PC-3 (cell line): ENCODE measurements around the gene SLC17A5.

Source experiments
- CTCF ChIP-seq: fragments of 300-600 bp; sonication (generic); conservative IDR thresholded peaks from 2 replicates; pipeline ENCODE4 v1.5.1; 2017; ENCODE audit warnings: antibody characterized with exemption, low read depth, mild to moderate bottlenecking, low read length
- EZH2 ChIP-seq: fragments of 300-600 bp; sonication (generic); IDR thresholded peaks from one replicate; pipeline ENCODE4 v1.6.1; 2017; ENCODE audit warnings: antibody characterized with exemption, mild to moderate bottlenecking, low read length; ENCODE audit not compliant: unreplicated experiment
- EZH2phosphoT487 ChIP-seq: fragments of 300-600 bp; sonication (generic); IDR thresholded peaks from 2 replicates; pipeline ENCODE4 v1.6.1; 2018; ENCODE audit warnings: mild to moderate bottlenecking, antibody characterized with exemption, low read length, borderline replicate concordance

- no peak for TF ChIP-seq CTCF
- no peak for TF ChIP-seq EZH2
- no peak for TF ChIP-seq EZH2phosphoT487
Measured at GRCh38 chr6:73632346-73632745, 21.4 kb downstream of the SLC17A5 start.
